GM18508 (cell line): Measurements from ENCODE around the gene ILF3.

Source experiments
- ATAC-seq: cut with Tn5 transposase; IDR thresholded peaks from one replicate; pipeline ENCODE4 v1.9.1; 2021; ENCODE audit warnings: moderate number of reproducible peaks; ENCODE audit not compliant: insufficient read depth, unreplicated experiment

Gene ILF3

GRCh38 chr19:10653732-10654609 lies at the start of gene ILF3:
TSS of gene ILF3 (plus strand) at chr19:10654346. CDS start at chr19:10670606, 16,260 bp downstream.
- peak; percentile 56 for ATAC-seq

- no peak for ATAC-seq
These were observed 49.6 kb upstream of the ILF3 start for GRCh38 chr19:10604460-10604980.

- no peak for ATAC-seq
These were observed 42.2 kb upstream of the ILF3 start for GRCh38 chr19:10611907-10612306.

- no peak for ATAC-seq
These were observed 41.5 kb upstream of the ILF3 start for GRCh38 chr19:10612499-10613119.

GRCh38 chr19:10615429-10616023 lies 38.6 kb upstream of the ILF3 start:
- no peak for ATAC-seq

DNA sequence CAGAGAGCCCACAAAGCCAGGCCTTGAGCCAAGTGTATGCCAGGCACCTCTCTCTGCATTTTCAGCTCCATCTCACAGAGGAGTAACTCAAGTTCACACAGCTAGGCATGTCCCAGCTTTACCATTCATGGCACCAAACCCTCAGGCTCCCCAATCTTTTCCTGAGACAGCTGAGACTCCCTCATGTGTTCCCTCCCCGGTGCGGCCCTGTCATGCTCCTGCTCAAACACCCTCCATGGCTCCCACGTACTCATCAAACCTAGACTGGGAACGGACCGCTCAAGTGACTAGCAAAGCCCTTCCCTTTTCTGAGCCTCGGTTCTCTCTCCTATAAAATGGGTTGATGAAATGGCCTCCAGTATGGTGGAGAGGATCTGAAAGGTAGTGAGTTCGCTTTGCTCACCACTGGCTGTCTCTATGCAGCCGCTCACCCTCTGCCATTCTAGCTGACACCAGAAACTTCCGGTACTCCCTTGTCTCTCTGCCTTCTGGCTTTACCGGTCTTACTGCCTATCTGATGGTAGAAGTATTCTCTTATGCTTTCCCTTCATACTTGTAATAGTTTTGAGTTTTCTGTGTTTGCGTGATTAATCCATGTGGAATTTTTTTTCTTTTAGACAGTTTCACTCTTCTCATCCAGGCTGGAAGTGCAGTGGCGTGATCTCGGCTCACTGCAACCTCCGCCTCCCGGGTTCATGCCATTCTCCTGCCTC lies 36.6 kb upstream of the ILF3 start:
- ATAC-seq: no peak

DNA sequence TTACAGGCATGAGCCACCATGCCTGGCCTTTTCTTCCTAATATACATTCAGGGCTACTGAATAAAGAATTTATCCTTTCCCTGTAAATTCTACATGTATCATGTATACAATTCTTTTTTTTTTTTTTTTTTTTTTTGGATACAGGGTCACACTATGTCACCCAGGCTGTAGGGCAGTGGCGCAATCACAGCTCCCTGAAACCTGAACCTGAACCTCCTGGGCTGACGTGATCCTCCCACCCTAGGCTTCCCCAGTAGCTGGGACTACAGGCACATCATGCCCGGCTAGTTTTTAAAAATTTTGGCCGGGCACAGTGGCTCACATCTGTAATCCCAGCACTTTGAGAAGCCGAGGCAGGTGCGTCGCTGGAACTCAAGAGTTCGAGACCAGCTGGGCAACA lies 35.3 kb upstream of the ILF3 start:
- ATAC-seq: no peak

DNA sequence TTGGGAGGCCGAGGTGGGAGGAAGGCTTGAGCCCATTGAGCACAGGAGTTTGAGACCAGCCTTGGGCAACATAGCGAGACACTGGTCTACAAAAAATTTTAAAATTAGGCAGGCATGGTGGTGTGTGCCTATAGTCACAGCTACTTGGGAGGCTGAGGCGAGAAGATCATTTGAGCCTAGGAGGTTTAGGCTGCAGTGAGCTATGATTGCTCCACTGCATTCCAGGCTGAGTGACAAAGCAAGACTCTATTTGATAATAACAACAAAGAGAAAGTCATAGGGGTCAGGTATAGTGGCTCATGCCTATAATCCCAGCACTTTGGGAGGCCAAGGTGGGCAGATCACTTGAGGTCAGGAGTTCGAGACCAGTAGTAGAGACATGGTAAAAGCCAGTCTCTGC lies 33.4 kb upstream of the ILF3 start:
- no peak for ATAC-seq

DNA sequence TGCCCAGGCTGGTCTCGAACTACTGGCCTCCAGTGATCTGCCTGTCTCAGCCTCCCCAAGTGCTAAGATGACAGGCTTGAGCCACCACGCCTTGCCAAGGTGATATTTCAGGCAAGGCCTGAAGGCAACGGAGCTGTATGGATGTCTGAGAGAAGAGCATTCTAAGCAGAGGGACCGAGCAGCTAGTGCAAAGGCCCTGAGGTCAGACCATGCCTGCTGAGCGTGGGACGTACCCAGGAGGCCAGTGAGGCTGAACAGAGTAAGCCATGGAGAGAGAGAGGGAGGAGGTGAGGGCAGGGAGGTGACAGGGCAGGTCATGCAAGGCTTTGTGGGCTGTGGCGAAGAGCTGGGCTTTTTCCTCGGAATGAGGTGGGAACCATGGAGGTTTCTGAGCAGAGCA lies 32.2 kb upstream of the ILF3 start:
- no peak for ATAC-seq

DNA sequence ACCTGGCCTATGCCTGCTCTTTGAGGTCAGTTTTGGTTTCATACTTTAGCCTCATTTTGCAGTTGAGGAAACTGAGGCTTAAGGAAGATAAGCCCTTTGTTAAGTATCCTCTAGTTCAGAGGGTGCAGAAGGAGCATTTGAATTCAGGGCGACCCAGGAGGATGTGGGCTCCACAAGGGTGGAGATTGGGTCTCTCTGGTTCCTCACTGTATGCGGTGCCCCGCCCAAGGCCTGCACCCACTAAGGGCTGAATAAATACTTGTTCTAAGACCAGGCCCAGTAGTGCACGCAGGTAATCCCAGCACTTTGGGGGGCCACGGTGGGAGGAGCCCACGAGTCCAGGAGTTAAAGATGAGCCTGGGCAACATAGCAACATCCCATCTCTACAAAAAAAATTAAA lies 29.6 kb upstream of the ILF3 start:
- no peak for ATAC-seq

DNA sequence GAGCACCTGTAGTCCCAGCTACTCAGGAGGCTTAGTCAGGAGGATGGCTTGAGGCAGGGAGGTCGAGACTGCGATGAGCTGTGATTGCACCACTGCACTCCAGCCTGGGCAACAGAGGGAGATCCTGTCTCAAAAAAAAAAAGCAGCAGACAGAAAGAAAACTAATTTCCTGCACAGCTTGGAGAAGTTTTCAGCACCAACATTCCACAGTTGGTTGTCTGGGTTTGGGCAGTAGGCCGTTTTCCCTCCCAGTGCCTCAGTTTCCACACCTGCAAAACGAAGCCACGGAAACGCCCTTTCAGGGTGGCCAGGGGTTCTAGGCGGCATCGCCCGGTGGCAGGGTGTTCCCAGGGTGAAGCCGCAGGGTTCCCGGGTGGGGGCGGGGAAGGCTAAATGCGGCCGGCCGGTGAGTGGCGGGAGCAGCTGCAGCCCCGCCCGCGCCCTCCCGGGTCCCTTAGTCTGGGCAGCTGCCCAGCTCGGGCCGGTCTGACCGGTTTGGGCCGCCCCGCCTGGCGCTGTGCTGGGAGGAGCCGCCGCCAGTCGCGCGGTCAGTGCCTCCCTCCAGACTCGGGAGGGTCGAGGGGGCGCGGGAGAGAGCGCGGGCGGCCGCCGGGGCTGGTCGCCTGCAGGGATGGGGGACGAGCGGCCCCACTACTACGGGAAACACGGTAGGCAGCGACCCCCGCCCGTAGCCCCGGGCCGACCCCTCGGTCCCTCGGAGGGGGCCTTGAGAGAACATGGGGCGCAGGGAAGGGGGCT lies 29.0 kb upstream of the ILF3 start, which contains the start of gene SLC44A2:
SLC44A2 (plus strand) TSS at position 551 of the 759 bp plus-strand sequence; CDS start at position 632, 81 bp downstream.
- ATAC-seq: no peak

- ATAC-seq: no peak
These were observed 28.4 kb upstream of the ILF3 start for GRCh38 chr19:10625762-10626138.

DNA sequence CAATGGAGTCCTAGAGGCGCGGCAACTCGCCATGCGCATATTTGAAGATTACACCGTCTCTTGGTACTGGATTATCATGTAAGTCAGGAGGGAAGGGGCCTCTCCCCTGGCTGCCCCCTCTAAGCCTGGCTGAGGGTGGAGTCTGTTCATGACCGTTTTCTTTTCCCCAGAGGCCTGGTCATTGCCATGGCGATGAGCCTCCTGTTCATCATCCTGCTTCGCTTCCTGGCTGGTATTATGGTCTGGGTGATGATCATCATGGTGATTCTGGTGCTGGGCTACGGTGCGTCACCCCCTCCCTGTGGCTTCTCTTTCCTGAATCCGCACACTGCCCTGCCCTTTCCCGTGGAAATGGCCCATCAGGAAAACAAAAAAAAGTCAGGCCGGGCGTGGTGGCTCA lies 22.3 kb upstream of the ILF3 start:
- no peak for ATAC-seq

DNA sequence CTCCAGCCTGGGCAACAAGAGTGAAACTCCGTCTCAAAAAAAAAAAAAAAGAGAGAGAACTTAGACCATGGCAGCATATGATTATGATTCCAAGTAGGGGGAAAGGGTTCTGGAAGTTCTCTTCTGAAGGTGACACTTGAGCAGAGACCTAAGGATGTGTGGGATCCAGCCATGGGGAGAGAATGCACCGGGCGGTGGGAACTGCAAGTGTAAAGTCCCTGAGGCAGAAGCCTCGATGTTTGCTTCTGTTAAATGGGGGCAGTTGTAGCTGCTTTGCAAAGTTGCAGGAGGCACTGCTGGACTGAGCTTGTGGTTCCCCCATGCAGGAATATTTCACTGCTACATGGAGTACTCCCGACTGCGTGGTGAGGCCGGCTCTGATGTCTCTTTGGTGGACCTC lies 19.7 kb upstream of the ILF3 start:
- ATAC-seq: no peak

GRCh38 chr19:10634963-10635362 lies 19.2 kb upstream of the ILF3 start:
- no peak for ATAC-seq

DNA sequence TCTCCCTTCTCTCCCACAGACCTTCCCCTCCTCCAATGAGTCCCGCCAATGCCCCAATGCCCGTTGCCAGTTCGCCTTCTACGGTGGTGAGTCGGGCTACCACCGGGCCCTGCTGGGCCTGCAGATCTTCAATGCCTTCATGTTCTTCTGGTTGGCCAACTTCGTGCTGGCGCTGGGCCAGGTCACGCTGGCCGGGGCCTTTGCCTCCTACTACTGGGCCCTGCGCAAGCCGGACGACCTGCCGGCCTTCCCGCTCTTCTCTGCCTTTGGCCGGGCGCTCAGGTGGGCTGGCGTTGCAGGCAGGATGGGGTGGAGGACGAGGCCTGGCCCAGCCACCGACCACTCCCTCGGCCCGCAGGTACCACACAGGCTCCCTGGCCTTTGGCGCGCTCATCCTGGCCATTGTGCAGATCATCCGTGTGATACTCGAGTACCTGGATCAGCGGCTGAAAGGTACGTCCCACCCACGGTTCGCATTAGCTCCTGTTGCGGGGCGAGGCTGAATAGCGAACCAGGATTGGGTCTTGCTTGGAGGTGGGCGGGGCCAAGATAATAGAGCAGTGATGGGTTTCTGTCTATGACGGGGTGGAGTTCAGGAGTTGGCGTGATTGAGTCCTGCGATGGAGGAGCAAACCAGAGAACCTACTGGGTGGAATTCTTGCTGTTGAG lies 17.7 kb upstream of the ILF3 start:
- ATAC-seq: no peak

GRCh38 chr19:10637894-10638293 lies 16.3 kb upstream of the ILF3 start:
- no peak for ATAC-seq

DNA sequence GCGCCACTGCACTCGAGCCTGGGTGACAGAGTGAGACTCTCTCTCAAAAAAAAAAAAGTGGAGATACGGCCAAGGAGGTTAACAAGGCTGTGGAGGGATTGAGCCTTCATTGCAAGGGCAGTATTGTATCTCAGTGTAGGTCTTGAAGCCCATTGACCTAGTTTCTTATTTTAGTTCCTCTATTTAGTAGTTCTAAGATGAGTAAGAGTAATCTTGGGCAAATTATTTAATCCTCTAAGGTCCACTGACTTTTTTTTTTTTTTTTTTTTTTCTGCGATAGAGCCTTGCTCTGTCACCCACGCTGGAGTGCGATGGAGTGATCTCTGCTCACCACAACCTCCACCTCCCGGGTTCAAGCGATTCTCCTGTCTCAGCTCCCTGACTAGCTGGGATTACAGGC lies 14.3 kb upstream of the ILF3 start:
- no peak for ATAC-seq

GRCh38 chr19:10640361-10640760 lies 13.8 kb upstream of the ILF3 start:
- ATAC-seq: no peak
